SK-N-SH (cell line): ENCODE measurements around the gene FUT7. TPM values are rescaled to one million over a fixed set of nuclear protein-coding genes. Genes with fewer than 3 reads are reported as not detected.

Experiments used
- CTCF ChIA-PET: fragments of 300-600, 350-600 bp; formaldehyde crosslinking; extraction: SDS; loops from one replicate; lab custom pipeline; 2021; lab: Yijun Ruan, JAX
- POLR2A ChIA-PET: fragments of 350-600 bp; sonication (Branson Sonifier 250); formaldehyde crosslinking; extraction: SDS; loops from one replicate; lab custom pipeline; 2020; ENCODE audit warnings: antibody characterized with exemption, inconsistent platforms; lab: Yijun Ruan, JAX
- DNase-seq: peaks from one replicate; pipeline ENCODE4 v3.0.0; 2012
- H2AFZ ChIP-seq: fragments of 200-600 bp; sonication (generic); 2 replicates; pipeline ENCODE4 v1.8.1; 2016; ENCODE audit warnings: antibody characterized with exemption, mild to moderate bottlenecking, low read depth
- H3F3A ChIP-seq: fragments of 200-600 bp; sonication (generic); replicated peaks from 2 replicates; pipeline ENCODE3; 2016; ENCODE audit warnings: antibody characterized with exemption, mild to moderate bottlenecking; ENCODE audit not compliant: insufficient read depth
- H3K27ac ChIP-seq, 2 experiments: fragments of 200-500 bp in 1 of 2; fragments of 200-600 bp in 1 of 2; sonication (Bioruptor generic) in 1 of 2; sonication (generic), shearing (Covaris generic) in 1 of 2; 2 replicates each; pipeline versions ENCODE4 v1.5.1 to v1.6.1; 2014 to 2016; ENCODE audit warnings: low read depth in 2 of 2, inconsistent platforms in 1 of 2, low read length in 1 of 2, mild to moderate bottlenecking in 1 of 2, mixed read lengths in 1 of 2
- H3K27me3 ChIP-seq: fragments of 200-600 bp; sonication (generic), shearing (Covaris generic); 2 replicates; pipeline ENCODE4 v1.6.1; 2016; ENCODE audit warnings: mixed run types; ENCODE audit not compliant: insufficient read depth
- H3K36me3 ChIP-seq, 2 experiments: fragments of 200-500 bp in 1 of 2; fragments of 200-600 bp in 1 of 2; sonication (Bioruptor generic) in 1 of 2; sonication (generic) in 1 of 2; replicated peaks in 1 of 2; 2 replicates each; pipeline versions ENCODE3 to v1.5.1; 2014 to 2016; ENCODE audit warnings: low read length in 1 of 2, mild to moderate bottlenecking in 1 of 2; ENCODE audit not compliant: insufficient read depth in 2 of 2, control insufficient read depth in 1 of 2
- H3K4me1 ChIP-seq, 2 experiments: fragments of 200-500 bp in 1 of 2; fragments of 200-600 bp in 1 of 2; sonication (Bioruptor generic) in 1 of 2; sonication (generic), shearing (Covaris generic) in 1 of 2; 2 replicates each; pipeline versions ENCODE4 v1.5.1 to v1.6.1; 2014 to 2016; ENCODE audit warnings: low read depth in 1 of 2, low read length in 1 of 2, mixed run types in 1 of 2; ENCODE audit not compliant: insufficient read depth in 2 of 2, control insufficient read depth in 1 of 2
- H3K4me2 ChIP-seq: fragments of 200-600 bp; sonication (generic), shearing (Covaris generic); 2 replicates; pipeline ENCODE4 v1.6.1; 2017; ENCODE audit warnings: mixed run types
- H3K4me3 ChIP-seq, 2 experiments: fragments of 200-500 bp in 1 of 2; fragments of 200-600 bp in 1 of 2; sonication (Bioruptor generic) in 1 of 2; sonication (generic), shearing (Covaris generic) in 1 of 2; 2 replicates each; pipeline versions ENCODE4 v1.5.1 to v1.8.1; 2014 to 2016; ENCODE audit warnings: low read depth in 2 of 2, inconsistent platforms in 1 of 2, low read length in 1 of 2, mild to moderate bottlenecking in 1 of 2, mixed read lengths in 1 of 2, moderate library complexity in 1 of 2
- H3K79me2 ChIP-seq: fragments of 200-600 bp; sonication (generic); 2 replicates; pipeline ENCODE4 v1.8.1; 2017; ENCODE audit warnings: mild to moderate bottlenecking; ENCODE audit not compliant: insufficient read depth
- H3K9ac ChIP-seq: fragments of 200-600 bp; sonication (generic); 2 replicates; pipeline ENCODE4 v1.6.1; 2017; ENCODE audit warnings: mixed run types
- H3K9me2 ChIP-seq: fragments of 200-600 bp; sonication (generic); 2 replicates; pipeline ENCODE4 v1.6.1; 2017; ENCODE audit warnings: mixed run types
- H3K9me3 ChIP-seq: fragments of 200-600 bp; sonication (generic); 2 replicates; pipeline ENCODE4 v1.6.1; 2017; ENCODE audit warnings: mixed run types, mild to moderate bottlenecking, moderate library complexity
- H4K20me1 ChIP-seq: fragments of 200-600 bp; sonication (generic); 2 replicates; pipeline ENCODE4 v1.6.1; 2017; ENCODE audit warnings: mild to moderate bottlenecking, mixed run types; ENCODE audit not compliant: insufficient read depth
- ELF1 ChIP-seq: IDR thresholded peaks from 2 replicates; pipeline ENCODE4 v1.4.0; 2012
- EP300 ChIP-seq, 2 experiments: IDR thresholded peaks; 2 replicates each; pipeline versions ENCODE4 v1.4.0 to v1.6.1; 2012; ENCODE audit warnings: borderline replicate concordance in 1 of 2, low read depth in 1 of 2, low read length in 1 of 2
- FOSL2 ChIP-seq: IDR thresholded peaks from 2 replicates; pipeline ENCODE4 v1.4.0; 2012; ENCODE audit warnings: low read depth, mild to moderate bottlenecking, moderate library complexity, borderline replicate concordance
- JUND ChIP-seq: IDR thresholded peaks from 2 replicates; pipeline ENCODE4 v1.4.0; 2012
- NFIC ChIP-seq: IDR thresholded peaks from 2 replicates; pipeline ENCODE4 v1.4.0; 2012; ENCODE audit warnings: borderline replicate concordance
- RCOR1 ChIP-seq: fragments of 150-350 bp; IDR thresholded peaks from 2 replicates; pipeline ENCODE4 v1.6.1; 2017; ENCODE audit warnings: antibody characterized with exemption, low read length
- REST ChIP-seq: IDR thresholded peaks from 2 replicates; pipeline ENCODE4 v1.6.1; 2012; ENCODE audit warnings: mild to moderate bottlenecking, low read depth, low read length, moderate library complexity
- RFX5 ChIP-seq: IDR thresholded peaks from 2 replicates; pipeline ENCODE4 v1.6.1; 2012; ENCODE audit warnings: mild to moderate bottlenecking, improper control_type of control experiment, low read length
- RXRA ChIP-seq: IDR thresholded peaks from 2 replicates; pipeline ENCODE4 v1.4.0; 2012; ENCODE audit warnings: low read depth, mild to moderate bottlenecking, borderline replicate concordance
- SMC3 ChIP-seq: IDR thresholded peaks from 2 replicates; pipeline ENCODE4 v1.6.1; 2012; ENCODE audit warnings: low read depth, low read length, improper control_type of control experiment
- TAF1 ChIP-seq: IDR thresholded peaks from 2 replicates; pipeline ENCODE4 v1.6.1; 2012; ENCODE audit warnings: low read depth, mild to moderate bottlenecking, low read length, moderate library complexity, borderline replicate concordance
- TCF12 ChIP-seq: IDR thresholded peaks from 2 replicates; pipeline ENCODE4 v1.4.0; 2012
- WGBS: methylation state at CpG from one replicate; pipeline ENCODE4 v1.1.6; 2017; ENCODE audit warnings: low lambda C conversion rate; 5-methylcytosine and 5-hydroxymethylcytosine counted together
- polyA plus RNA-seq, 3 experiments: library from polyadenylated mRNA; depleted of rRNA; stranded (reverse); fragments of >200 nt; gene quantifications; 2 replicates each; pipeline ENCODE4 v1.2.3, GENCODE V29; 2012
- TF ChIP-seq, protein P1 (sequence below): fragments of 150-350 bp; IDR thresholded peaks from 2 replicates; pipeline ENCODE4 v1.6.1; 2017; ENCODE audit warnings: antibody characterized with exemption, low read length, low read depth, borderline replicate concordance
- TF ChIP-seq, protein P2 (sequence below): IDR thresholded peaks from 2 replicates; pipeline ENCODE4 v1.4.0; 2012; ENCODE audit warnings: low read depth, borderline replicate concordance

The FUT7 gene
- polyA plus RNA-seq, 1 of the 3 experiments (the other 2 are of a cell fraction) = not detected

DNA sequence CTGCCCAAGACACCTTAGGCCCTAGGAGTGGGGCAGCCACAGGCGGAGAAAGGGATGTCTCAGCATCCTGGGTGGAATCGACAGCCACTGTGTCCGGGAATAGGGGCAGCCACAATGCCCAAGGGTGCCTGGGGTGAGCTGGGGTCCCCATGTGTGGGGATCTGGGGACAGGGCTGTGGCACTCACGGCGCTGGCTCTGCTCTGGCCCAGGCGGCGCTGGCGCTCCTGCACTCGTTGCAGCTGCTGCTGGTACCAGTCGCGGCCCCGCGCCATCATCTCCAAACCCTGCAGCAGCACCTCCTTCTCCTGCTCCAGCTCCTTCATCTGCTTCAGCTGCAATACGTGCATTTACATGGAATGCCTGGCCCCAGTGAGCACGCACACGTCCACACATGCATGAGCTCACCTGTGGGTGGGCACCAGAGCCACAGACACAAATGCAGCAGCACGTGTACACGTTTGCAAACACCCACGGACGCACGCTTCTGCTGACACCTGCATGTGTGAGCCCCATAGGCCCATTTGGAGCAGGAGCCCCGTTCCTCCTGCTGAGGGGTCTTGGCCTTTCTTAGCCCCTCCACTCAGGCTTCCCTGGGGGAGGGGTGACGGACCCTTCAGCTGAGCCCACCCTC is 33.6 kb upstream of the FUT7 start (continued):
- TF ChIP-seq RXRA (no peak), NFIC (no peak), REST (no peak), TCF12 (no peak), ELF1 (no peak), RFX5 (no peak)

DNA sequence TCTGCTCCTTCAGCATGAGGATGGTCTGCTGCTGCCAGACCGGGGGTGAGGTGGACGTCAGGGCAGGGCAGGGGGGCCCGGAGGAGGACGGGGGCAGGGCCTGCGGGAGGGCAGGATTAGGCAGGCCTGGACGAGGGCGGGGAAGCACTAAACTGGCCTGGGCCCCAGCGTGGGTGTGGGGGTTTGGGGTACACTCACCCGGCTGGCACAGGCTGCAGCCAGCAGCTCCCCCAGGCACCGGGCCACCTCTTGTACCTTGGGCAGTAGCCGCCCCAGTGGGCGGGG is 32.9 kb upstream of the FUT7 start:
- Histone ChIP-seq H2AFZ (no peak overlapping the region), H3K4me3 (no peak overlapping the region), H3K27ac (no peak overlapping the region), H3K9me2 (no peaks in the 10 kb centered on the region), H3K9me3 (no peaks in the 10 kb centered on the region), H4K20me1 (peaks cover 12% of the 10 kb centered on the region; the same call in 1 of the 2 replicates), H3F3A (peaks cover 5% of the 10 kb centered on the region), H3K4me2 (no peak overlapping the region), H3K27me3 (no peaks in the 10 kb centered on the region), H3K79me2 (0 out of 2 replicates have a peak, but pooled peaks cover 3% of the 10 kb centered on the region), H3K4me1 (peaks cover 0 to 22% of the 10 kb centered on the region in 2 experiments; a peak in 1 of 4 replicates), H3K9ac (no peak overlapping the region), H3K36me3 (no peaks in the 10 kb centered on the region)
- ChIA-PET POLR2A (interaction anchor here (2.2 kb wide), 1 partner anchor 9 kb away, joined by 12 read pairs; no protein-coding TSS in a partner anchor), CTCF (interaction anchor here (0.9 to 16.8 kb wide), 15 partner anchors 8 to 223 kb away, joined by 3 to 803 read pairs (median 5); partner anchors contain the start of genes ABCA2, AJM1, CYSRT1 and ENTPD2)
- 70% methylated on average over 8 of the region's 12 CpGs for WGBS
- no peak for DNase-seq
- TF ChIP-seq JUND = no peak
- no peak for TF ChIP-seq RCOR1
- TF ChIP-seq, protein P1, sequence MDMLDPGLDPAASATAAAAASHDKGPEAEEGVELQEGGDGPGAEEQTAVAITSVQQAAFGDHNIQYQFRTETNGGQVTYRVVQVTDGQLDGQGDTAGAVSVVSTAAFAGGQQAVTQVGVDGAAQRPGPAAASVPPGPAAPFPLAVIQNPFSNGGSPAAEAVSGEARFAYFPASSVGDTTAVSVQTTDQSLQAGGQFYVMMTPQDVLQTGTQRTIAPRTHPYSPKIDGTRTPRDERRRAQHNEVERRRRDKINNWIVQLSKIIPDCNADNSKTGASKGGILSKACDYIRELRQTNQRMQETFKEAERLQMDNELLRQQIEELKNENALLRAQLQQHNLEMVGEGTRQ = no peak
- no peak for TF ChIP-seq EP300 (IDR thresholded peaks at IDR 0.05; ENCODE audit: borderline replicate concordance in 1 of 2, low read depth in 1 of 2, low read length in 1 of 2)
- TF ChIP-seq NFIC = no peak
- TF ChIP-seq SMC3 = no peak
- no peak for TF ChIP-seq FOSL2
- no peak for TF ChIP-seq TCF12
- no peak for TF ChIP-seq TAF1
- TF ChIP-seq ELF1 = no peak
- TF ChIP-seq, protein P2, sequence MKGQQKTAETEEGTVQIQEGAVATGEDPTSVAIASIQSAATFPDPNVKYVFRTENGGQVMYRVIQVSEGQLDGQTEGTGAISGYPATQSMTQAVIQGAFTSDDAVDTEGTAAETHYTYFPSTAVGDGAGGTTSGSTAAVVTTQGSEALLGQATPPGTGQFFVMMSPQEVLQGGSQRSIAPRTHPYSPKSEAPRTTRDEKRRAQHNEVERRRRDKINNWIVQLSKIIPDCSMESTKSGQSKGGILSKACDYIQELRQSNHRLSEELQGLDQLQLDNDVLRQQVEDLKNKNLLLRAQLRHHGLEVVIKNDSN = no peak
